Activated naive CD8-positive, alpha-beta T cell treated with anti-CD3 and anti-CD28 coated beads, Interleukin-2, amount 10 ng/mL, durations not matched to agents 7 days and 5 days (primary cell): ENCODE results near the gene MUL1. TPM values are rescaled to one million over a fixed set of nuclear protein-coding genes. Genes with fewer than 3 reads are reported as not detected.

ENCODE experiments used
- ATAC-seq: fragments of 150-1000 bp; cut with Tn5 transposase; one replicate; pipeline ENCODE4 v1.10.0; 2021; ENCODE audit warnings: low read depth, moderate library complexity
- POLR2A ChIA-PET: fragments of 350-600 bp; sonication (Branson Sonifier 250); formaldehyde crosslinking; loops from one replicate; lab custom pipeline; 2021; ENCODE audit warnings: antibody characterized with exemption; lab: Charles Lee
- DNase-seq: peaks from one replicate; pipeline ENCODE4 v3.0.0; 2021
- H3K27ac Mint-ChIP-seq: one replicate; pipeline ENCODE4 v1.8.0; 2022; ENCODE audit warnings: mild to moderate bottlenecking, mixed read lengths
- H3K27me3 Mint-ChIP-seq: one replicate; pipeline ENCODE4 v1.8.0; 2022; ENCODE audit warnings: mild to moderate bottlenecking, moderate library complexity, mixed read lengths
- H3K36me3 Mint-ChIP-seq: one replicate; pipeline ENCODE4 v1.8.0; 2021; ENCODE audit warnings: mild to moderate bottlenecking, mixed read lengths
- H3K4me1 Mint-ChIP-seq: one replicate; pipeline ENCODE4 v1.8.0; 2021; ENCODE audit warnings: mixed read lengths
- H3K4me3 Mint-ChIP-seq: one replicate; pipeline ENCODE4 v1.8.0; 2022; ENCODE audit warnings: mild to moderate bottlenecking, moderate library complexity, mixed read lengths
- H3K9me3 Mint-ChIP-seq: one replicate; pipeline ENCODE4 v1.8.0; 2021; ENCODE audit warnings: mixed read lengths
- total RNA-seq, 2 experiments: library from RNA; stranded (reverse); gene quantifications; one replicate each; pipeline ENCODE4 v1.2.3, GENCODE V29; 2021

The MUL1 gene
- total RNA-seq, 2 experiments from 2014 or later, result 17.1 to 19.8 TPM

DNA sequence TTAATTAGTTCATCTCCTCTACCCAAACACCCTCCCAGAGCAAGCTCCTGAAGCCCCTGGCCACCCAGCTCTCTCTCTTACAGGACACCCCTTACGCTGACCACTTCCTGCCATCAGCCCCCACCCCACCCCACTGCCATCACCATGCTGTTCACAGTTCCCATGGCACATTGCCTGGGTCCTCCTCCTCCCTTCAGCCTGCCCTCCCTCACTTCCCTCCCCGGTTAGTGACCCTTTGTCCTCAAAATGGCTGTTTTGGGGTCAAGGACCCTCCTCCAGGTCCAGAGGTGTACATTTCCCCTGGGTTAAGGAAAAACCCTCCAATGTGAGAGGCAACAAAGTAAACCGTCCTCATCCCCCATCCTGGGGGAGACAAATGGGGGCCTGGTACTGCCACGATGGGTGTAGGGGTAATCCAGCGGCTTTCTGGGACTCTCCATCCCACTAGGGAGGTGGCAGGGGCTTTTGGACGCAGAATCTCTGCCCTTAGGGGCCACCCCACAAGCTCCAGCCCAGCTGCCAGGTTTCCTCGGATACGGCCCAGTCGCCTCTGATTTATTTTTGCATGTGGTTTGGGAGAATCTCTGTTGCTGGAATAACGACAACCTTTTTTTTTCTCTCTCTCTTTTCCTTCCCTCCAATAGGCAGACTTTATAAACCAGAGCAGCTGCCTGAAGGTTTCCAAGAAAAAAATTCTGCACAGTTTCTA lies 30.4 kb downstream of the MUL1 start:
- H3K4me1 Mint-ChIP-seq, result peaks cover 2% of the 10 kb centered on the region
- H3K4me3 Mint-ChIP-seq, result no peak overlapping the region
- no peak overlapping the region for H3K27ac Mint-ChIP-seq
- no peaks in the 10 kb centered on the region for H3K36me3 Mint-ChIP-seq
- ATAC-seq, result no peak
- H3K27me3 Mint-ChIP-seq, result peaks cover 79% of the 10 kb centered on the region
- POLR2A ChIA-PET, result no interaction called here
- H3K9me3 Mint-ChIP-seq, result no peaks in the 10 kb centered on the region
- no peak for DNase-seq

DNA sequence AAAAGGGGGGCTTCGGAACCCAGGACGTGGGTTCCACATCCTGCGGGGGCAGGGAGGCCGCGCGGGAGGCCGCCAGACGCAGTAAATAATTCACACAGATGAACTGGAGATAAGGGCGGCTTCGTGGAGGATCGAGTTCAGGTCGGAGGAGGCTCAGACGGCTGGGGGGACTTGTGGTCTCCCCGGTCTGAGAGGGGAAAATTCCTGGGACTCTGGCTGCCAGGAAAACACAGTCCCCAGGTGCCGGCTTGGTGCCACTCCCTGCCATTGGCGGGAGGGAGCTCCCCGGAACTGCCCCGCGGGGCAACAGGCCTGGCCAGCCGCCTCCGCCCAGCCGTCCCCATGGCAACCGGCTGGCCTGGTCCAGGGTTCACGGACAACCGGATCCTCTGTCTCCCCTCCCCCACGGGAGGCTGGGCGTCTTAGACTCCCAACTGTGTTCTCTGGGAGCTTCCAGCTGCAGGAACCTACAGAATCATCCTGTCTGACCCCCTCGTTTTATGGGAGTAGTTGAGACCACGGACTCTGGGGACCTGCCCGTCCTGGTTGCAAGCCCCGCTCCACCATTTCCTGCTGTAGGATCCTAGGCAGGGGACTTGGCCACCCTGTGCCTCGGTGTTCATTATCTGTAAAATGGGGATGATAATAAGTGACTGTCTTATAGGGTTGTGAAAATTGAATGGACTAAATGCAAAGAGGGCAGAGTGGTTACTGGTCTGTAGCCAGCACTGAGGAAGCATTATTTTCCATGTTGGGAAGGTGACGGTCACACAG lies 31.5 kb downstream of the MUL1 start:
- ATAC-seq, result no peak
- peaks cover 78% of the 10 kb centered on the region for H3K27me3 Mint-ChIP-seq
- peaks cover 2% of the 10 kb centered on the region for H3K4me1 Mint-ChIP-seq
- no peaks in the 10 kb centered on the region for H3K36me3 Mint-ChIP-seq
- H3K27ac Mint-ChIP-seq, result no peak overlapping the region
- DNase-seq, result no peak
- no peaks in the 10 kb centered on the region for H3K9me3 Mint-ChIP-seq
- POLR2A ChIA-PET, result no interaction called here
- H3K4me3 Mint-ChIP-seq, result no peak overlapping the region

DNA sequence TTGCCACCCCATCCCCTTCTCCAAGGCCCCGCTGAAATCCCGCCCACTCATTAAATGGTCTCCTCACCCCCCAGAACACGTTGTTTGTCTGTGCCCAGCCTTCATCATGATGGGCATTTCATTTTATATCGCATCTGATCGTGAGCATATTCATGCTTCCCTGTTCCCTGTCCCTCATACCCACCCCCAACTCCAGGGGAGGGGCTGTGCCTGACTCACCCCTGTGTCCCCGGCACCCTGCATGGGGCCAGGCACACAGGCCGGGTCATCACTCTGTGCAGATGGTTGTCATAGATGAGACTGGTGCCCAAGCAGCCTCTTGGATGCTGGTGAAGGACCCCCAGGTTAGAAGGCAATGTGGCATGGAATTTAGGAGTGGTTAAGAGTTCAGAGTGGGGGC lies 33.0 kb downstream of the MUL1 start:
- no peak for DNase-seq
- Mint-ChIP-seq H3K36me3 (no peaks in the 10 kb centered on the region), H3K27me3 (peaks cover 65% of the 10 kb centered on the region), H3K9me3 (no peaks in the 10 kb centered on the region), H3K27ac (no peak overlapping the region), H3K4me1 (peaks cover 2% of the 10 kb centered on the region), H3K4me3 (no peak overlapping the region)
- POLR2A ChIA-PET, result no interaction called here
- ATAC-seq, result no peak

DNA sequence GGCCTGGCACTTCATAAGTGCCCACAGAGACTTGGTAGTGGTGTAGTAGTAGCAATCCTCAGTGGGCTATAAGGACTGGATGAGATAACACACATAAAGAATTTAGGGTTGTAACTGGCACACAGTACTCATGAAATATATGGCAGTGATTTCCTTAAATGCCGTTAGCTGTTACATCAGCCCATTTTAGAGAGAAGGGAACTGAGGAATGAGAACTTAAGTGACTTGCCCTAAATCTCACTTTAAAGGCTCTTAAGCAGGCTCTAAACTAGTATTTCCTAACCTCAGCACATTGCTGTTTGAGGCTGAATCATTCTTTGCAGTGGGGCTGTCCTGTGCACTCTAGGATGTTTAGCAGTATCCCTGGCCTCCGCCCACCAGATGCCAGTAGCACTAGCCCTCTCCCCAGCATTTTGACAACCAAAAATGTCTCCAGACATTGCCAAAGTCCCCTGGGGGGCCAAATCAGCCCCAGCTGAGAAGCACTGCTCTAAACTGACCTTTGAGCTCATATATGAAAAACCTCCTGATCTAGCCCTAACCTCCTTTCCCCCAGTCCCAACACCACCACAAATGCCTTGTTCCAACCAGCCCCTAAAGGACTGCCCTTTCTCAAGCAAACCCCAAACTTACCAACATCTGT lies 33.5 kb downstream of the MUL1 start:
- Mint-ChIP-seq H3K27ac (no peak overlapping the region), H3K27me3 (peaks cover 64% of the 10 kb centered on the region), H3K9me3 (no peaks in the 10 kb centered on the region), H3K36me3 (no peaks in the 10 kb centered on the region), H3K4me3 (no peak overlapping the region), H3K4me1 (peaks cover 2% of the 10 kb centered on the region)
- POLR2A ChIA-PET, result no interaction called here
- DNase-seq (no peak), ATAC-seq (no peak)

DNA sequence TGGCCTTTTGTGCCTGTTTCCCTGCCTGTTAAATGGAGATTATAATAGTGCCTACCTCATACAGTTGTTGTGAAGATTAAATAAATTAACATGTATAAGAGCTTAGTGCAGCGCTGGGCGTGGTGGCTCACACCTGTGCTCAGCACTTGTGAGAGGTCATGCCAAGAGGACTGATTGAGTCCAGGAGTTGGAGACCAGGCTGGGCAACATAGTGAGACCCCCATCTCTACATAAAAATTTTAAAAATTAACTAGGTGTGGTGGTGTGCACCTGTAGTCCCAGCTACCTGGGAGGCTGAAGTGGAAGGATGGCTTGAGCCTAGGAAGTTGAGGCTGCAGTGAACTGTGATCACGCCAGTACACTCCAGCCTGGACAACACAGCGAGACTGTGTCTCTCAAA lies 34.1 kb downstream of the MUL1 start:
- H3K4me3 Mint-ChIP-seq, result no peak overlapping the region
- H3K9me3 Mint-ChIP-seq, result no peaks in the 10 kb centered on the region
- POLR2A ChIA-PET, result no interaction called here
- peaks cover 64% of the 10 kb centered on the region for H3K27me3 Mint-ChIP-seq
- ATAC-seq, result no peak
- DNase-seq, result no peak
- peaks cover 2% of the 10 kb centered on the region for H3K4me1 Mint-ChIP-seq
- H3K36me3 Mint-ChIP-seq, result no peaks in the 10 kb centered on the region
- H3K27ac Mint-ChIP-seq, result no peak overlapping the region

DNA sequence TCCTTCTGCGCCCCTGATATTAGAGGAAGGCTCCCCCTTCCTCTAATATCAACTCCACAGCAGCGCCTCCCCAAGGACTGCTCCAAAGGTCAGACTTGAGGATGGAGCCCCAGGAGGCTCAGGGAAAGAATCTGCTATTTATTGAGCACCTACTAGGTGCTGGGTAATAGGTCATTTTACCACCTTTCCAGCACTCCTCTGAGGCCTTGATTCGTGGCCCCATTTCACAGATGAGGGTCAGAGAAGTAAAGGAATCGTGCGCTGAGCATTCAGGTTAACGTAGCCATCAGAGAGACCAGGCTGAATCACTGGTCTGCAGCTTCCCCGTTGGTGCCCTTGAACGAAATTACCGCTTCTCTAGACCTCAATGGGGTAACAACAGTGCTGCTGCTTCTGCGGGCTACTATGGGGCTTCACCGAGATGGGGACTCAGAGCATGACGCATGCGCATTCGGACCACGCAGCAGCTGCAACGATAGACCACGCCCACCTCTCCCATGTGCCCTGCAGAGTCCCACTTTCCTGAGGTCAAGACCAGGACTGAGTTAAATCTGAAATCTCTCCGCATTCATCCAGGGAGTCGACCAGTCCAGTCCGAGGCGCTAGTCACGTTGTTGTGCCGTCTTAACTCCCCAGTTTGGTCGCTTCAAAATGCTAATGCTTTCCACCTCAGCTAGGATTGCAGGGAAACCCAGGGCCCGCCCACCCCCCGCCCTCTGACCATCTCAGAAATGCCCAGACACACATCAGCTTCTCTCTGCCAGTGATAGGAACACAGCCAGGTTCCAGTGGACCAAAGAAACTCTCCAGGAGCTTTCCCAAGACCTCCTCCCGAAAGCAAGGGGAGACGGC lies 34.9 kb downstream of the MUL1 start:
- no peak overlapping the region for H3K27ac Mint-ChIP-seq
- no peak for DNase-seq
- peaks cover 59% of the 10 kb centered on the region for H3K27me3 Mint-ChIP-seq
- H3K36me3 Mint-ChIP-seq, result no peaks in the 10 kb centered on the region
- peaks cover 2% of the 10 kb centered on the region for H3K4me1 Mint-ChIP-seq
- POLR2A ChIA-PET, result no interaction called here
- H3K4me3 Mint-ChIP-seq, result no peak overlapping the region
- ATAC-seq, result no peak
- no peaks in the 10 kb centered on the region for H3K9me3 Mint-ChIP-seq

DNA sequence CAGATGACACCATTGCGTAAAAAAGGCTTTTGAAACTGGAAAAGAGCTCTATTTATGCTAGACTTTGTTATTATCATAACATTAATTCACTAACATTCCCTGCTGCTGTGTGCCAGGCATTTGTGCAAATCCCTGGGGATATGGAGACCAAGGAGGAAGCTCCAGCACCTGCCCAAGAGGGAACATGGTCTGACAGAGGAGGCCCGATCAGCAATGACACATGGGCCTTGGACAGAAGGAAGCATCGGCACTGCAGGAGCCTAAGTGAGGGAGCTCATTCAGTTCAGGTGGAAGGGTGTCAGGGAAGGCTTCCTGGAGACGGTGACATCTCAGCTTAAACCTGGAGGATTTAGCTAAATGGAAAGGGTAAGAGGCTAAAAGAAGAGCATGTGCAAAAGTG lies 35.8 kb downstream of the MUL1 start:
- Mint-ChIP-seq H3K4me3 (no peak overlapping the region), H3K9me3 (no peaks in the 10 kb centered on the region), H3K27me3 (peaks cover 52% of the 10 kb centered on the region), H3K4me1 (peaks cover 2% of the 10 kb centered on the region), H3K27ac (no peak overlapping the region), H3K36me3 (no peaks in the 10 kb centered on the region)
- POLR2A ChIA-PET, result no interaction called here
- no peak for DNase-seq
- ATAC-seq, result no peak

DNA sequence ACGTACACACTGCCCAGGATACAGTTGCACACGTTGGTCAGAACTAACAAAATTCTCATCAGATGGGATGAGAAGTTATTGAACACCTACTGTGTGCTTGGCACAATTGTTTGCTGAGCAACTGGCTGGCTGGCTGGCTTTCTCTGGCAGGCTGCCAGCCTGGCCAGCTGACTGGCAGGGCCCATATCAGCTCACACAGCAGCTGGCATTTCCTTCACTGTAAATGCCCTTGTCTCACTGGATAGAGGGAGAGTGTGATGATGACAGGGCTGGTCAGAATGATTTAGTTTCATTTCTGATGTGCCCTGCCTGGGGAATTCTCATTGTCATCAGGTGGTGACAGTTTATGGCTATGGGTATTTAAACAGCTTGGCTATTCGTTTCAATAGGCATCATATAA lies 37.8 kb downstream of the MUL1 start:
- no peaks in the 10 kb centered on the region for H3K9me3 Mint-ChIP-seq
- H3K36me3 Mint-ChIP-seq, result no peaks in the 10 kb centered on the region
- H3K4me3 Mint-ChIP-seq, result no peak overlapping the region
- H3K27ac Mint-ChIP-seq, result no peak overlapping the region
- DNase-seq (no peak), ATAC-seq (no peak)
- H3K27me3 Mint-ChIP-seq, result peaks cover 46% of the 10 kb centered on the region
- POLR2A ChIA-PET, result no interaction called here
- H3K4me1 Mint-ChIP-seq, result peaks cover 6% of the 10 kb centered on the region

DNA sequence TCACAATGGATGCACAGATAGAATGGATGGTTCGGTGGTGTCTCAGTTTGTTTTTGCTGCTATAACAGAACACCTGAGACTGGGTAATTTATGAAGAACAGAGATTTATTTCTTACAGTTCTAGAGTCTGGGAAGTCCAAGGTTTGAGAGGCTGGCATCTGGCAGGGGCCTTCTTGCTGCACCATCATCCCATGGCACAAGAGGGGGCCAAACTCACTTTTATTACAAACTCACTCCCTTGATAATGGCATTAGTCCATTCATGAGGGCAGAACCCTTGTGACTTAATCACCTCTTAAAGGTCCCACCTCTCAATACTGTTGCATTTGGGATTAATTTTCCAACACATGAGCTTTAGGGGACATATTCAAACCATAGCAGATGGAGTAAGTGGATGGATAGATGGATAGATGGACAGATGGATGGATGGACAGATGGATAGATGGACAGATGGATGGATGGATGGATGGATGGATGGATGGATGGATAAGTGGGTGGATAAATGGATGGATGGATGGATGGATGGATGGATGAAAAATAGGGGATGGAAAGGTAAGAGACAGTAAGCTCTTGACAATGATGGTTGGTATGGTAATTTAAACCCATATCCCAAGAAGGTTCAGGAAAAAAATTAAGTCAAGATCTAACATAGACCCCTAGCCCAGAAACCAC lies 38.4 kb downstream of the MUL1 start:
- Mint-ChIP-seq H3K4me3 (no peak overlapping the region), H3K36me3 (no peaks in the 10 kb centered on the region), H3K27me3 (peaks cover 41% of the 10 kb centered on the region), H3K27ac (no peak overlapping the region), H3K9me3 (no peaks in the 10 kb centered on the region), H3K4me1 (peaks cover 6% of the 10 kb centered on the region)
- DNase-seq (no peak), ATAC-seq (no peak)
- POLR2A ChIA-PET, result no interaction called here

DNA sequence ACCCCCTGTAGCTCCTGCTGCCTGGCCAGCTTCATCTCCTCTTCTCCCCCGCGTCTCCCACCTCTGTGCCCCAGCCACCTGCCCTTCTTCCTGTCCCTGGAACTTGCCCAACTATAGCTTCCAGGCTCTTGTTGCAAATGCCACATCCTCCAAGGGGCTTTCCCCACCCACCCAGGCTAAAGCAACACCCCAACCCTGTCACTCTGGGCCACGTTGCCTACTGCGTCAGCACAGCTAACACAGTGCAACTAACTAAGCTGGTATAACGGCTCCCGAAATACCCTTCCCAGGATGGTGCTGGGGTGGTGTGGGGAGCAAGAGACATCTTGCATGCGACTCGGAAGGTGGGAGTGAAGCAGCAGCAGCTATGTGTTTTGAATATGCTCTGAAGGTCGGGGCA lies 41.7 kb downstream of the MUL1 start:
- H3K9me3 Mint-ChIP-seq, result no peaks in the 10 kb centered on the region
- H3K36me3 Mint-ChIP-seq, result no peaks in the 10 kb centered on the region
- no peak for DNase-seq
- peaks cover 22% of the 10 kb centered on the region for H3K27me3 Mint-ChIP-seq
- ATAC-seq, result no peak
- no peak overlapping the region for H3K27ac Mint-ChIP-seq
- POLR2A ChIA-PET, result no interaction called here
- peaks cover 4% of the 10 kb centered on the region for H3K4me1 Mint-ChIP-seq
- H3K4me3 Mint-ChIP-seq, result no peak overlapping the region

DNA sequence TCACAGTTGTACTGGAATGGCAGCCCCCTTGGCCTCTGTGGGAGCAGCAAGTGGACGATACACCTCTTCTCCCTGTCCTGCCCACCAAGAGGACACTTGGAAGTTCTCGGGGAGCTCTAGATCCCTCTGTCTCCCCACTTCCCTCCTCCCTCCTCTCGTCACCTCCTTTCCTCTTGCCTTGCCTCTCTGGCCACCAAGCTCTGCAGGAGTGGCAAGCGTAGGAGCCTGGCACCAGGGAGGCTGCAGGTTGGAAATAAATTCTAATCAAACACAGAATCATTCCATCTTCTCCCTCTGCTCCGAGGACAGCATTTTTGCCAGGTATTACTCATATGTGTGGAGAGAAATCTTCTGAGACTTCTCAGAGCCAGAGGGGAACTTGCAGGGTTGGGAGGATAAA lies 42.8 kb downstream of the MUL1 start:
- Mint-ChIP-seq H3K9me3 (no peaks in the 10 kb centered on the region), H3K4me3 (no peak overlapping the region), H3K27me3 (peaks cover 22% of the 10 kb centered on the region), H3K27ac (no peak overlapping the region), H3K4me1 (peaks cover 4% of the 10 kb centered on the region), H3K36me3 (no peaks in the 10 kb centered on the region)
- ATAC-seq, result no peak
- DNase-seq, result no peak
- POLR2A ChIA-PET, result no interaction called here

DNA sequence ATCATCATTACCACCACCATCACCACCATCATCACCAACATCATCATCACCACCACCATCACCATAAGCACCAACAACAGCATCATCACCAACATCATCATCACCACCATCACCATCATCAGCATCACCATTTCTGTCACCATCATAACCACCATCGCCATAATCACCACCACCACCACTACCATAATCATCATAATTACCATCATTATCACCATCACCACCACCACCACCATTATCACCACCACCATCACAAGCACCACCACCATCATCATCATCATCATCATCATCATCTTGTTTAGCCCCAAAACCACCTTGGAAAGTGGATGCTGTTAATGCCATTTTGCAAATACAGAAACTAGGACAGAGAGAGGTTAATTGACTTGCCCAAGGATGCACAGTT lies 44.4 kb downstream of the MUL1 start:
- DNase-seq, result no peak
- no peak overlapping the region for H3K27ac Mint-ChIP-seq

DNA sequence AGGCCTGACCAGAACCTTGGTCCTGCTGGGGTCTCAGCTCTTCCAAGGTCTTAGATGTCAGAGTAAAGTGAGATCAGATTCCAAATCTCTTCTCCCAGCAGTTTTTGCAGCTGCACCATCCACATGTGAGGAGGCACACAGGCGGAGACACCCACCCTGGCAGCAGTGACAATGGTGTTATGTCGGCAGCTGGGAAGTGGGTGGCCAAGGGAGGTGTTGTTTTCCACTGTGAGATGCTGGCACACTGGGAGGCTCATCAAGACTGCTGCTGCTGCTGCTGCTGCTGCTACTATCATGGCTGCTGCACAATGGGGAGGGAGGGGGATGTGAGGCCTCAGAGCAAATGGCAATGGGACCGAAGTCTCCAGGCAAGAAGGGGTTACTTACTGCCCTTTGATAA lies 45.6 kb downstream of the MUL1 start:
- peaks cover 4% of the 10 kb centered on the region for H3K4me1 Mint-ChIP-seq
- H3K27ac Mint-ChIP-seq, result no peak overlapping the region
- no peaks in the 10 kb centered on the region for H3K36me3 Mint-ChIP-seq
- H3K4me3 Mint-ChIP-seq, result no peak overlapping the region
- H3K9me3 Mint-ChIP-seq, result no peaks in the 10 kb centered on the region
- no peak for DNase-seq
- no peak for ATAC-seq
- POLR2A ChIA-PET, result no interaction called here
- peaks cover 17% of the 10 kb centered on the region for H3K27me3 Mint-ChIP-seq

More for the DNA sequence above, 44.4 kb downstream of the MUL1 start:
- Mint-ChIP-seq H3K9me3 (no peaks in the 10 kb centered on the region), H3K4me1 (peaks cover 4% of the 10 kb centered on the region), H3K27me3 (peaks cover 15% of the 10 kb centered on the region), H3K4me3 (no peak overlapping the region), H3K36me3 (no peaks in the 10 kb centered on the region)
- no peak for ATAC-seq
- POLR2A ChIA-PET, result no interaction called here
